ENCODE data around the gene GCDH.
A peak's percentile ranks its signal among the peaks of the same experiment; 100 is the strongest.
"Not testable (repeated sequence)": the region's sequence is repeated elsewhere in the genome, so short reads cannot be mapped to it uniquely, and the experiment has no call there.

GCDH gene

GRCh38 chr19:12890787-12891552 lies at the start of gene GCDH:
Gene GCDH (plus strand): TSS chr19:12891160. CDS start chr19:12891305, 145 bp downstream.
- peak; percentile 78 to 96 (median 90) for DNase-seq (ENCODE audit: low read depth in 4 of 4, low spot score in 1 of 4)

GRCh38 chr19:12842511-12842910 lies 48.4 kb upstream of the GCDH start:
- DNase-seq (ENCODE audit: low read depth in 4 of 4, low spot score in 1 of 4) = no peak

DNA sequence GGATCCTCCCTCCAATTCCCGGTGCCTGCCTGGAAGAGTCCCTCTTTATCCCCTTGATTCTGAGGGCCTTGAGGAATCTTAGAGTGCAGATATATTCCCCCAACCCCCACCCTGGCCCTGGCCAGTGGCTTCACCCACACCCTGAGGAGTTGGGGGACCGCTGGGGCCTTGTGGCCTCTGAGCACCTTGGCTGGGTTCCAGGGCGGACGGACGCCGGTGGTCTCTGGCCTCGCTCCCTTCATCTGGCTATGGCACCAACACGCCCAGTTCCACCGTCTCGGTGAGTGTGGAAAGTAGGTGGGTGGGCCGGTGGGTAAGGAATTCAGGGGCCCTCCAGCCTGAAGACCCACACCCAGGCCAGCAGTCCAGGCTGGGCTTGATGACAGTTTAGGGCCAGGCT lies 47.6 kb upstream of the GCDH start:
- no peak for DNase-seq (ENCODE audit: low read depth in 4 of 4, low spot score in 1 of 4)

GRCh38 chr19:12843999-12844732 lies 46.8 kb upstream of the GCDH start:
- DNase-seq (ENCODE audit: low read depth in 4 of 4, low spot score in 1 of 4) = no peak

DNA sequence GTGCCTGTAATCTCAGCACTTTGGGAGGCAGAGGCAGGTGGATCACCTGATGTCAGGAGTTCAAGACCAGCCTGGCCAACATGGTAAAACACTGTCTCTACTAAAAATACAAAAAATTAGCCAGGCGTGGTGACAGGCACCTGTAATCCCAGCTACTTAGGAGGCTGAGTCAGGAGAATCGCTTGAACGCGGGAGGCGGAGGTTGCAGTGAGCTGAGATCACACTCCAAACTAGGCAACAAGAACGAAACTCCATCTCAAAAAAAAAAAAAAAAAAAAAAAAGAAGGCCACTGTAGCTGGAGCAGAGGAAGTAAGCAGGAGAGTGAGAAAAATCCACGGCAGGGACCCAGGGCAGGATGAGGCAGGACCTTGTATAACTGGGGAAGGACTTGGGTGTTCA lies 44.3 kb upstream of the GCDH start:
- DNase-seq (ENCODE audit: low read depth in 4 of 4, low spot score in 1 of 4) = not testable (repeated sequence)

DNA sequence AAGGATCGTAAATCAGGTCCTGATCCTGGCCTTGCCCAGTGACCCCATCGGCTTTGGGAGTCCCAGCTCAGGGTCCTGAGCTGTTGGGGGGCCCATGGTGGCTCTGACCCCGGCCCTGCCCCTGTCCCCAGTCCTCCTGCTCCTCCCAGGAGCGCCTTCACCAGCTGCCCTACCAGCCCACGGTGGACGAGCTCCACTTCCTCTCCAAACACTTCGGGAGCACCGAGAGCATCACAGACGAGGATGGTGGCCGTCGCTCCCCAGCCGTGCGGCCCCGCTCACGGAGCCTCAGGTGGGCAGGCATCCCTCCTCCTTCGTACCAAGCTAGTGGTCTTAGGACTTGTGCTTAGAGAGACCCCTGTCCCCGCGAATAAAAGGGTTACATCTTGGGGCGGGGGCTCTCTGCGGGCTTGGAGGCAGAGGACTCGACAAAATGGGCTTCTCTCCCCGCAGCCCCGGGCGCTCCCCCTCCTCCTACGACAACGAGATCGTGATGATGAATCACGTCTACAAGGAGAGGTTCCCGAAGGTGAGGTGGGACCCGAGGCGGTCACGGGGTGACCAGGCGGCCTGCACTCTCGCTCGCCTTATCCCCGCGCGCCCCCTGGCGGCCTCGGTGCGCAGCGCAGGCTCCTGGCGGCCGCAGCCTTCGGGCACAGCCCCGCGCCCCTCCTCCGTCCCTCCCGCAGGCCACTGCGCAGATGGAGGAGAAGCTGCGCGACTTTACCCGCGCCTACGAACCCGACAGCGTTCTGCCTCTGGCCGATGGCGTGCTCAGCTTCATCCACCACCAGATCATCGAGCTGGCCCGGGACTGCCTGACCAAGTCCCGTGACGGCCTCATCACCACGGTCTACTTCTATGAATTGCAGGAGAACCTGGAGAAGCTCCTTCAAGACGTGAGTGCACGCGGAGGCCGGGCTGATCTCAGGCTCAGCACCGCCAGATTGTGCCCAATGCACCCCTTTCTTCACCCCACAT lies 43.5 kb upstream of the GCDH start:
- DNase-seq (ENCODE audit: low read depth in 4 of 4, low spot score in 1 of 4) = peak; percentile 67 to 91 (median 79)

DNA sequence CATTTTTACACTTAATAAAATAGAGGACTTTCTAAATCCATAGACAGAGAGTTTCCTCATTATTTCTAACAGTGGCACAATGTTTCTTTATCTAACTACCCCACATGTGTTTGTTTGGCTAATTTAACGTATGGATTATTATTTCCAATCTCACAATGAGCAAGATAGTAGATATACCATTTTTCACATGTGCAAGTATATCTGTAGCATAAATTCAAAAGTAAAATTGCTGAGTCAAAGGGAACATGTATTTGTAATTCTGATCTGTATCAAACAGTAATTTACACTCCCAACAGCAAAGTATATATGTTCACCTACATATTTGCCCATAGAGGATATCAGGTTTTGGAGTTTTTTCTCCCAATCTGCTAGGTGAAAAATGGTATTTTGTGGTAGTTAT lies 34.3 kb upstream of the GCDH start:
- DNase-seq (ENCODE audit: low read depth in 4 of 4, low spot score in 1 of 4) = no peak

- DNase-seq (ENCODE audit: low read depth in 4 of 4, low spot score in 1 of 4) = no peak
Observed at GRCh38 chr19:12858041-12858928, 32.7 kb upstream of the GCDH start.

DNA sequence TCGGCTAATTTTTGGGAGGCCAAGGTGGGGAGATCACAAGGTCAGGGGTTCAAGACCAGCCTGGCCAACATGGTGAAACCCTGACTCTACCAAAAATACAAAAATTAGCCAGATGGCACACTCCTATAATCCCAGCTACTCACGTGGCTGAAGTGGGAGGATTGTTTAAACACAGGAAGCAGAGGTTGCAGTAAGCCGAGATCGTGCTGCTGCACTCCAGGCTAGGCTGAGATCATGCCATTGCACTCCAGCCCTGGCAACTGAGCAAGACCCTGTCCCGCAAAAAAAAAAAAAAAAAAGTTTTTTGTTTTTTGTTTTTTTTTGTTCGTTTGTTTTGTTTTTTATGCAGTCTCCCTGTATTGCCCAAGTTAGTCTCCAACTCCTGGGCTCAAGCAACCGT lies 31.4 kb upstream of the GCDH start:
- DNase-seq (ENCODE audit: low read depth in 4 of 4, low spot score in 1 of 4) = no peak

DNA sequence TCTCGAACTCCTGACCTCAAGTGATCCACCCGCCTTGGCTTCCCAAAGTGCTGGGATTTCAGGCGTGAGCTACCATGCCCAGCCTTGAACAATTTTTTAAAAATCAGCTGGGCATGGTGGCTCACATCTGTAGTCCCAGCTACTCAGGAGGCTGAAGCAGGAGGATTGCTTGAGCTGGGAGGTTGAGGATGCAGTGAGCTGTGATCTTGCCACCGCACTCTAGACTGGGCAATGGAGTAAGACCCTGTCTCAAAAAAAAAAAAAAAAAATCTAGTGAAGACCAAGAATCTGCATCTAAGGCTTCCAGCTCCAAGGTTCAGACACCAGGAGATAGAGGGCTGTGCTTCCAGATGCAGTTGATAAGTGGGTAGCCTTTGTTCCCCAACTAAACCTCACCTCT lies 26.8 kb upstream of the GCDH start:
- DNase-seq (ENCODE audit: low read depth in 4 of 4, low spot score in 1 of 4) = no peak

GRCh38 chr19:12864721-12865715 lies 25.9 kb upstream of the GCDH start:
- no peak for DNase-seq (ENCODE audit: low read depth in 4 of 4, low spot score in 1 of 4)

DNA sequence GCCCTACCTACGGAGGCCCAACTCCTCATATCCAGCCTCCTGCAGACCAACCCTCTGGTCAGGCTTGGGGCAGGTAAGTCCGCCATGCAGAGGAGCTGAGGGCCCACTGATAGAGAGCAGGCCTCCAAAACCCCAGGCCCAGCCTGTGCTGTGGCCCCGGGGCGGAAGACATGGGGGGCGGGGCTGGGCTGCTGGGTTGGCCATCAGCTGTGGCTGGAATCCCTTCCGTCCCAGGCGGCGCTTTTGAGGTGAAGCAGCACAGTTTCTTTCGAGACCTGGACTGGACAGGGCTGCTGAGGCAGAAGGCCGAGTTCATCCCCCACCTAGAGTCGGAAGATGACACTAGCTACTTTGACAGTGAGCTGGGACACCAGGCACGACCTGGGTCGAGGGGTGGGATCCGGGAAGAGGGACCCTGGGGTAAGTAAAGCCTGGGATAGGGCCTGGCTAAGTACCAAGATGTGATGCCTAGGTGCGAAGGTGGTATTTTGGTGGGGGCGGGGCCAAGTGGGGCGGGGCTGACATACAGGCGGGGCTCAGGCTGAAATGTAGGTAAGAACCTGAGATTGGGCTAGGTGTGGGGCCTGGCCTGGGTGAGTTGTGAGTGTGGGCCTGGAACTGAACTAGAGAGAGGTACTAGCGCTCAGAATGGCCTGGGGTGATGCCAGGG lies 25.1 kb upstream of the GCDH start:
- DNase-seq (ENCODE audit: low read depth in 4 of 4, low spot score in 1 of 4) = no peak

- no peak for DNase-seq (ENCODE audit: low read depth in 4 of 4, low spot score in 1 of 4)
Observed at GRCh38 chr19:12866416-12867119, 24.4 kb upstream of the GCDH start.

- DNase-seq (ENCODE audit: low read depth in 4 of 4, low spot score in 1 of 4) = peak in 3 of 4 experiments; percentile 51 to 61 (median 52)
Observed at GRCh38 chr19:12867120-12868099, 23.6 kb upstream of the GCDH start.

- no peak for DNase-seq (ENCODE audit: low read depth in 4 of 4, low spot score in 1 of 4)
Observed at GRCh38 chr19:12868540-12869112, 22.3 kb upstream of the GCDH start.

GRCh38 chr19:12871681-12872080 lies 19.3 kb upstream of the GCDH start:
- DNase-seq (ENCODE audit: low read depth in 4 of 4, low spot score in 1 of 4) = no peak

All from stimulated activated CD4-positive, alpha-beta T cell treated with anti-CD3 and anti-CD28 coated beads, Interleukin-1b, Interleukin-23, amount 100 ng/mL, for 24 hours (primary cell).